Stomach (tissue), 9 donors: ENCODE measurements around the gene OPRL1. TPM values are rescaled to one million over a fixed set of nuclear protein-coding genes. Genes with fewer than 3 reads are reported as not detected.

ENCODE experiments used
- DNase-seq, 2 donors: peaks; one replicate each; pipeline versions ENCODE4 v3.0.0 to v3.0.0-alpha.2; 2013 to 2019
- H3K27ac ChIP-seq, 5 donors: fragments of 200-600 bp in 4 of 5; sonication (generic) in 4 of 5; one replicate each; pipeline ENCODE4 v1.5.1; 2013 to 2019; ENCODE audit warnings: mild to moderate bottlenecking in 1 of 5, moderate library complexity in 1 of 5
- H3K27me3 ChIP-seq, 3 donors: fragments of 200-600 bp; sonication (generic); one replicate each; pipeline ENCODE4 v1.5.1; 2017 to 2019; ENCODE audit warnings: mixed run types in 1 of 3
- H3K36me3 ChIP-seq, 4 donors: fragments of 200-600 bp; sonication (generic); 1 replicate in 3 of 4; 2 replicates in 1 of 4; pipeline ENCODE4 v1.5.1; 2016 to 2019
- H3K4me1 ChIP-seq, 4 donors: fragments of 200-600 bp; sonication (generic); one replicate each; pipeline ENCODE4 v1.5.1; 2016 to 2019
- H3K4me3 ChIP-seq, 4 donors: fragments of 200-600 bp; sonication (generic) in 3 of 4; one replicate each; pipeline ENCODE4 v1.5.1; 2016 to 2019; ENCODE audit warnings: mild to moderate bottlenecking in 1 of 4
- H3K9me3 ChIP-seq, 4 donors: fragments of 200-600 bp; sonication (generic); one replicate each; pipeline ENCODE4 v1.5.1; 2016 to 2019
- EP300 ChIP-seq: sonication (generic); formaldehyde crosslinking; IDR thresholded peaks from one replicate; pipeline ENCODE4 v1.6.1; 2017; ENCODE audit warnings: antibody characterized with exemption
- POLR2A ChIP-seq, 4 donors: fragments of 450-650 bp; IDR thresholded peaks; one replicate each; pipeline ENCODE4 v1.6.1; 2016; ENCODE audit warnings: antibody characterized with exemption in 4 of 4, control low read depth in 2 of 4, mild to moderate bottlenecking in 1 of 4, moderate library complexity in 1 of 4
- POLR2AphosphoS5 ChIP-seq, 3 donors: sonication (generic); formaldehyde crosslinking; IDR thresholded peaks; one replicate each; pipeline ENCODE4 v1.6.1; 2016; ENCODE audit warnings: antibody characterized with exemption in 3 of 3
- WGBS, 5 donors: extraction: QIAGEN DNeasy Blood & Tissue Kit in 3 of 5; methylation state at CpG; one replicate each; pipeline versions ENCODE4 v1.1.5 to v1.1.7; 2013 to 2018; 5-methylcytosine and 5-hydroxymethylcytosine counted together
- intact Hi-C: fragments of 100-400 bp; cut with DNase I; formaldehyde crosslinking; loops from one replicate; pipeline ENCODE4 v1.15.1; 2023; ENCODE audit warnings: low total_unique reads
- polyA plus RNA-seq, 3 donors: library from polyadenylated mRNA; stranded (reverse); fragments of 200-250 nt; gene quantifications; one replicate each; pipeline ENCODE4 v1.2.3, GENCODE V29; 2013
- total RNA-seq, 5 donors: library from RNA; depleted of rRNA; stranded (reverse); fragments of >200 nt; gene quantifications; one replicate each; pipeline versions ENCODE4 v1.1.0 to v1.2.3, GENCODE V29; 2014 to 2016
- TF ChIP-seq, protein P1 (sequence below), 7 experiments: fragments of 450-650 bp in 4 of 7; fragments of 200-600 bp in 3 of 7; sonication (generic) in 3 of 7; IDR thresholded peaks; one replicate each; pipeline ENCODE4 v1.5.1; 2016 to 2019; ENCODE audit warnings: antibody characterized with exemption in 7 of 7, control low read depth in 2 of 7, mild to moderate bottlenecking in 1 of 7
- donor health status: healthy with polysubstance abuse.
- donor health status: Bipolar disorder and iron deficiency.
- donor health status: healthy.

Gene OPRL1
- total and polyA plus RNA-seq, 8 donors = 0.18 to 4.7 (median 0.40) TPM; not detected in 4

DNA sequence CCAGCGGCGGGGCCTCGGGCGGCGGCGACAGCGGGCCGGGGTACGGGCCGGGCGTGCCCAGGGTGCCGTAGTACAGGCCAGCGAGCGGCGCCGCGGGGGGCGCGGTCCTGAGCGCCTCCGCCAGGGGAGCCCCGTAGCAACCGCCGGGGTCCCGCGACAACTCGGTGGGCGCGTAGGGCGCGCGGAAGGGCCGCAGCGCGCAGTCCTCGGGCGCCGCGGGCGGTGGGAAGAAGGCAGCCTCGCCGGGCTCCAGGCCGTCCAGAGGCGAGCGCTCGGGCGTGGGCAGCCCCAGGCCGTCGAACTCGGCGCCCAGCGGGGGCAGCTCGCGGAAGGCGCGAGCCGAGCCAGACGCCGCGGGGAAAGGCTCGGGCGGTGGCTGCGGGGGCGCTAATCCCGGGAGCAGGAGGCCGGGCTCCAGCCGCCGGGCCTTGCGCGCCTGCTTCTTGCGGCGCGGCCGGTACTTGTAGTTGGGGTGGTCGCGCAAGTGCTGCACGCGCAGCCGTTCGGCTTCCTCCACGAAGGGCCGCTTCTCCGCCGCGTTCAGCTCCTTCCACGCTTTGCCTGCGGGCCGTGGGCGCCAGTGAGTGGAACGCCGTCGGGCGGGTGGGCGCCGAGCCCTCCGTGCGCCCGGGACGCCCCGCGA is 31.4 kb upstream of the OPRL1 start:
- intact Hi-C loops = no loop called here
- Histone ChIP-seq H3K4me3 (peak overlapping the region; percentile 24 to 47 (median 35)), H3K36me3 (no peaks in the 10 kb centered on the region), H3K27ac (peak overlapping the region in 1 of 5 donors; percentile 44), H3K4me1 (peaks cover 17 to 24% (median 19%) of the 10 kb centered on the region in 4 donors), H3K9me3 (no peaks in the 10 kb centered on the region), H3K27me3 (peaks cover 33 to 99% (median 76%) of the 10 kb centered on the region in 3 donors)
- DNase-seq = no peak
- WGBS, 5 donors = 3 to 8% (median 4%) methylated on average over 9 to 101 of the region's 101 CpGs; no CpG with 5 or more reads in 1 of the 5 donors
- TF ChIP-seq POLR2AphosphoS5 (IDR thresholded peaks at IDR 0.05) (no peak), POLR2A (IDR thresholded peaks at IDR 0.05) (no peak), EP300 (no peak)
- TF ChIP-seq, protein P1, sequence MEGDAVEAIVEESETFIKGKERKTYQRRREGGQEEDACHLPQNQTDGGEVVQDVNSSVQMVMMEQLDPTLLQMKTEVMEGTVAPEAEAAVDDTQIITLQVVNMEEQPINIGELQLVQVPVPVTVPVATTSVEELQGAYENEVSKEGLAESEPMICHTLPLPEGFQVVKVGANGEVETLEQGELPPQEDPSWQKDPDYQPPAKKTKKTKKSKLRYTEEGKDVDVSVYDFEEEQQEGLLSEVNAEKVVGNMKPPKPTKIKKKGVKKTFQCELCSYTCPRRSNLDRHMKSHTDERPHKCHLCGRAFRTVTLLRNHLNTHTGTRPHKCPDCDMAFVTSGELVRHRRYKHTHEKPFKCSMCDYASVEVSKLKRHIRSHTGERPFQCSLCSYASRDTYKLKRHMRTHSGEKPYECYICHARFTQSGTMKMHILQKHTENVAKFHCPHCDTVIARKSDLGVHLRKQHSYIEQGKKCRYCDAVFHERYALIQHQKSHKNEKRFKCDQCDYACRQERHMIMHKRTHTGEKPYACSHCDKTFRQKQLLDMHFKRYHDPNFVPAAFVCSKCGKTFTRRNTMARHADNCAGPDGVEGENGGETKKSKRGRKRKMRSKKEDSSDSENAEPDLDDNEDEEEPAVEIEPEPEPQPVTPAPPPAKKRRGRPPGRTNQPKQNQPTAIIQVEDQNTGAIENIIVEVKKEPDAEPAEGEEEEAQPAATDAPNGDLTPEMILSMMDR (IDR thresholded peaks at IDR 0.05) = no peak

DNA sequence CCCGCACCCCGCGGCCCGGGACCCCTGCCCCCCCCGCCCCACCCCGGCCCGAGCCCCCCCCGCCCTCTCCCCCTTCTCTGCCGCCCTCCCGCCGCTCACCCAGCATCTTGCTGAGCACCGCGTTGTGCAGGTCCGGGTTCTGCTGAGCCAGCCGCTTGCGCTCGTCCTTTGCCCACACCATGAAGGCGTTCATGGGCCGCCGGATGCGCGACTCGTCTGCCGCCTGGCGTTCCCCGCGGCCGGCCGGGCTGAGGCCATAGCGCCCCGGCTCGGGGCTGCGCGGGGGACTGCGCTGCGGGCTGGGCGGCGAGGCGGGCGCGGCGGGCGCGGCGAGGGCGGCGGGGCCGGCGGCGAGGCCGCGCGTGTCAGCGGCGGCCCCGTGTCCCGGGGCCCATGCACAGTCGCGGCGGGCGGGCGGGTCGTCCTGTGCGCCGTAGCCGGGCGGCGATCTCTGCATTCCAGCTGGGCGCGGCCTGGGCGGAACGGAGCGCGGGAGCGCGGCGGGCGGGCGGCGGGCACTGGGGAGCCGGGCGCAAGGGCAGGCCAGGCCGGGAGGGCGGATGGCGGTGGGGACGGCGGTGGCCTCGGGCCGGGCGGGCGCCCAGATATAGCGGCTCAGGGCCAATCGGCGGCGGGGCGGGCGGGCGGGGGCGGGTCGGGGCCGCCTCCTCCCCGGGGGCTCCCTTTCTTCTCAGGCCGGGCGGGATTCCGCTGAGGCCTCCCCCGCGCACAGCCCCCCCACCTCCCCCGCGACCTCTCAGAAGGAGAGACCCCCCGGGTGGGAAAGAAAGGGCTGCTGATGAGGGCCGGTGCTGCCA is 30.6 kb upstream of the OPRL1 start, which contains the start of gene SOX18:
Gene SOX18, minus strand, starts transcription at position 580 of the 818 bp plus-strand sequence. Its CDS starts 123 bp downstream, at position 457.
- TF ChIP-seq, protein P1 (IDR thresholded peaks at IDR 0.05) = no peak
- TF ChIP-seq POLR2AphosphoS5 (IDR thresholded peaks at IDR 0.05) (peak in 2 of 3 donors; percentile 40 to 67), EP300 (no peak)
- Histone ChIP-seq H3K36me3 (no peaks in the 10 kb centered on the region), H3K27me3 (peaks cover 33 to 100% (median 78%) of the 10 kb centered on the region in 3 donors), H3K4me1 (peaks cover 17 to 24% (median 19%) of the 10 kb centered on the region in 4 donors), H3K27ac (peak within 1 kb of the TSS; percentile 18 to 79 (median 66)), H3K4me3 (peak within 1 kb of the TSS; percentile 24 to 47 (median 35)), H3K9me3 (no peaks in the 10 kb centered on the region)
- WGBS, 5 donors = 0 to 12% (median 2%) methylated on average over 5 to 102 of the region's 111 CpGs
- intact Hi-C loops = no loop called here
- peak in 1 of 2 donors; percentile 73 for DNase-seq

- intact Hi-C loops = no loop called here
- peaks cover 17 to 24% (median 19%) of the 10 kb centered on the region in 4 donors for H3K4me1 ChIP-seq
- no peak for TF ChIP-seq EP300
- TF ChIP-seq POLR2AphosphoS5 (IDR thresholded peaks at IDR 0.05) = no peak
- TF ChIP-seq POLR2A (IDR thresholded peaks at IDR 0.05) = no peak
- TF ChIP-seq, protein P1 (IDR thresholded peaks at IDR 0.05) = no peak
- no peaks in the 10 kb centered on the region for H3K9me3 ChIP-seq
- H3K27ac ChIP-seq = peak overlapping the region; percentile 18 to 79 (median 66)
- peak overlapping the region; percentile 21 to 47 (median 30) for H3K4me3 ChIP-seq
- DNase-seq = no peak
- peaks cover 33 to 100% (median 76%) of the 10 kb centered on the region in 3 donors for H3K27me3 ChIP-seq
- no peaks in the 10 kb centered on the region for H3K36me3 ChIP-seq
- 15 to 47% (median 25%) methylated on average over 2 to 16 of the region's 16 CpGs for WGBS, 5 donors
Observed at GRCh38 chr20:64049878-64050260, 30.0 kb upstream of the OPRL1 start.

DNA sequence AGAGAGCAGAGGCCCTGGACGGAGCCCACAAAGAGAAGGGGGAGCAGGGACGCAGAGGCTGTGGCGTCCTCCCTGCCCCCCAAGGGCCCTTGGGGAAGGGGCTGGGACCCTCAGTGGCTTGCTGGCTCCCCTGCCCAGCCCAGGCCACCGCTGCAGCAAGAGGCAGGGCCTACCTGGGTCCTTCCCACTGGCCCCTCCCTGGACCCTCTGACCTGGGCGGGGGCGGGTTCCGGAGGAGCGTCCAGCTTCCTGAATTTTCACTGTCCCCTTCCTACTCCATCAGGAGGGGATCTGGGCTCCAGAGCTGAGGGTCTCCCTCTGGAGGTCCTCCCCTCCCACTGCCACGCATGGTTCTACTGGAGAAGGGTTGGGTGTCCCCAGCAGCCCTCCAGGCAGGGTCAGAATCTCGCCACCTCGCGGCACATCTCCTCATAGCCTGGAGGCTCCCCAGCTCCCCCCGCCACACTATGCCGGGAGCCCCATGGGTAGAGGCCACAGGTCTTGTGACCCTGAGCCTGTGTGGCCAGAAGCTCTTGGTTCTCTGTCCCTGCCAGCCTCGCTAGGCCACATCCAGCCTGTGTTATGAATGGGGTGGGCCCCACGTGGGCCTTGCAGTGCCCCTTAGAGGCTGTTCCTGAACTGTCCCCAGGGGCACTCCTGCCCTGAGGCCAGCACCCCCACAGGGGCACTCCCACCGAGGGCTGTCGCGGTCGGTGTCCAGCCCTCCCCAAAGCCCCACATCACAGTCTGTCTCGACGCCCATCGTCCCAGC is 29.4 kb upstream of the OPRL1 start:
- no peaks in the 10 kb centered on the region for H3K9me3 ChIP-seq
- peaks cover 30 to 100% (median 73%) of the 10 kb centered on the region in 3 donors for H3K27me3 ChIP-seq
- H3K4me1 ChIP-seq = peaks cover 17 to 28% (median 19%) of the 10 kb centered on the region in 4 donors
- intact Hi-C loops = no loop called here
- TF ChIP-seq POLR2AphosphoS5 (IDR thresholded peaks at IDR 0.05) = no peak
- no peak for TF ChIP-seq POLR2A (IDR thresholded peaks at IDR 0.05)
- no peak for TF ChIP-seq EP300
- TF ChIP-seq, protein P1 (IDR thresholded peaks at IDR 0.05) = no peak
- DNase-seq = no peak
- 73 to 78% (median 75%) methylated on average over 16 to 23 of the region's 23 CpGs for WGBS, 5 donors
- peak overlapping the region; percentile 18 to 79 (median 66) for H3K27ac ChIP-seq
- peak overlapping the region in 3 of 4 donors; percentile 21 to 47 (median 23) for H3K4me3 ChIP-seq
- no peaks in the 10 kb centered on the region for H3K36me3 ChIP-seq
